BJ (cell line): ENCODE measurements around the gene GLP1R. TPM values are rescaled to one million over a fixed set of nuclear protein-coding genes. Genes with fewer than 3 reads are reported as not detected.

Experiments
- CTCF ChIA-PET: fragments of 350-600 bp; formaldehyde crosslinking; extraction: SDS; loops from one replicate; lab custom pipeline; 2021; ENCODE audit warnings: antibody characterized with exemption, inconsistent platforms; lab: Yijun Ruan, JAX
- POLR2A ChIA-PET: fragments of 300-600 bp; sonication (Branson Sonifier 250); formaldehyde crosslinking; extraction: SDS; loops from one replicate; lab custom pipeline; 2021; ENCODE audit warnings: antibody characterized with exemption; lab: Charles Lee
- DNase-seq: peaks from one replicate; pipeline ENCODE4 v3.0.0-alpha.2; 2011; ENCODE audit warnings: low read depth
- H3K27me3 ChIP-seq: 2 replicates; pipeline ENCODE4 v1.6.0; 2011; ENCODE audit warnings: low read length; ENCODE audit not compliant: control insufficient read depth, insufficient read depth
- H3K36me3 ChIP-seq: 2 replicates; pipeline ENCODE4 v1.5.1; 2011; ENCODE audit warnings: low read length; ENCODE audit not compliant: control insufficient read depth, insufficient read depth
- H3K4me3 ChIP-seq: 2 replicates; pipeline ENCODE4 v1.5.1; 2011; ENCODE audit warnings: low read depth, mild to moderate bottlenecking, control low read depth, low read length
- polyA plus RNA-seq: library from polyadenylated mRNA; depleted of rRNA; stranded (reverse); fragments of >200 nt; gene quantifications from 2 replicates; pipeline ENCODE4 v1.2.3, GENCODE V29; 2011
- TF ChIP-seq, protein P1 (sequence below): IDR thresholded peaks from 2 replicates; pipeline ENCODE4 v1.5.1; 2011; ENCODE audit warnings: low read depth, mild to moderate bottlenecking, control low read depth, inconsistent platforms, low read length, moderate library complexity; ENCODE audit not compliant: insufficient read depth

The GLP1R gene
- polyA plus RNA-seq, 1 experiment = not detected

DNA sequence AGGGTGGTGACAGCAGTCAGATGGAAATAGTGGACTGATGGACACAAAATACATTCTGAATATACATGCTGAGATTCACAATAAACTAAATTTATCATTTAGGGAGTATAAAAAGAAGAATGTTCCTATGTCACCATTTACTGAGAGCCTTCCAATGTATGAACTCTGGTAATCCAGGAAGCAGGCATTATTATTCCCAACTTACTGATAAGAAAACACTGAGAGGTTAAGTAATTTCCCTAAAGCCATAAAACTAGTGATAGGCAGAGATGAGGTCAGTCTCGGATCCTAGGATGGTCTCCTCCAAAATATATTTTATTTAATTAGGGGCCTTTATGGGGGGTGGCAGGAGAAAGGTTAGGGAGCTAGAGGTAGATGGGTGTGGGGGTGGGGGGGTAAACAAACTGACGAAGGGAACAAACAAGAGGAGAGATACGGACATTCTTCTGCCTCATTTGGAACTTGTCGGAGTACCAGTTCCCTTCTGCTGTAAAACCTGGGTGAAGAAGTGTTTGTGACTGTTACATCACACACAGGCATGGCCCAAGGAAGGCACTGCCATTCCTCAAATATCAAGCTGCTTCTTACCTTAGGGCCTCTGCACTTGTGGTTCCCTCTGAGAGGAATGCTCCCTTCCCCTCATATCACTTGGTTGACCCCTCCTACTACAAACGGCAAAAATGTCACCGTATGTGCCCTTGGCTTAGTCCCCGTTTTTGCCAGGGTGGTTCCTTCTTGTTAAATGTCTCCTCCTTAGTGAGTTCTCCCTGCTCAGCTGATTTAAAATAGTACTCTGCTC lies 59.7 kb downstream of the GLP1R start:
- Histone ChIP-seq H3K27me3 (no peaks in the 10 kb centered on the region), H3K36me3 (no peaks in the 10 kb centered on the region), H3K4me3 (no peak overlapping the region)
- ChIA-PET CTCF (no interaction called here), POLR2A (no interaction called here)
- no peak for DNase-seq
- TF ChIP-seq, protein P1, sequence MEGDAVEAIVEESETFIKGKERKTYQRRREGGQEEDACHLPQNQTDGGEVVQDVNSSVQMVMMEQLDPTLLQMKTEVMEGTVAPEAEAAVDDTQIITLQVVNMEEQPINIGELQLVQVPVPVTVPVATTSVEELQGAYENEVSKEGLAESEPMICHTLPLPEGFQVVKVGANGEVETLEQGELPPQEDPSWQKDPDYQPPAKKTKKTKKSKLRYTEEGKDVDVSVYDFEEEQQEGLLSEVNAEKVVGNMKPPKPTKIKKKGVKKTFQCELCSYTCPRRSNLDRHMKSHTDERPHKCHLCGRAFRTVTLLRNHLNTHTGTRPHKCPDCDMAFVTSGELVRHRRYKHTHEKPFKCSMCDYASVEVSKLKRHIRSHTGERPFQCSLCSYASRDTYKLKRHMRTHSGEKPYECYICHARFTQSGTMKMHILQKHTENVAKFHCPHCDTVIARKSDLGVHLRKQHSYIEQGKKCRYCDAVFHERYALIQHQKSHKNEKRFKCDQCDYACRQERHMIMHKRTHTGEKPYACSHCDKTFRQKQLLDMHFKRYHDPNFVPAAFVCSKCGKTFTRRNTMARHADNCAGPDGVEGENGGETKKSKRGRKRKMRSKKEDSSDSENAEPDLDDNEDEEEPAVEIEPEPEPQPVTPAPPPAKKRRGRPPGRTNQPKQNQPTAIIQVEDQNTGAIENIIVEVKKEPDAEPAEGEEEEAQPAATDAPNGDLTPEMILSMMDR = no peak

DNA sequence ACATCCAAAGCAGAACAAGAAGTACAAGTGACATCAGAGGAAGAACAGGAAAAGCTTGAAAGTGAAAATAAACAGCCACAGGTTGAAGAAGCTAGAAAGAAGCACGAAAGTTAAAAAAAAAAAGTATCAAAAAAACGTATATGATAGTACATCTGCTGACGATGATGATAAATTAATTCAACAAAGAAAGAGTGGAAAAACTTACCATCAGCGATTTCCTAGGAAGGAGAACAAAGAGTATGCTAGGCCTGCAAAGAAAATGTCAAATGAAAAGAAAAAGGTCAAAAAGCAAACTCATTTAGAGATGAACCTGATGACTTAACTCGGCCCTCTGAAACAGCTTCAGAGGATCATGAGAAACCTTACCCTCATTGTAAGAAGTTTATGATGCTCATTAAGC lies 62.7 kb downstream of the GLP1R start:
- no peak for DNase-seq
- no peaks in the 10 kb centered on the region for H3K27me3 ChIP-seq
- TF ChIP-seq, protein P1 = no peak
- ChIA-PET CTCF (interaction anchor here (1.6 kb wide), 1 partner anchor 10 kb away, joined by 3 read pairs; no protein-coding TSS in a partner anchor), POLR2A (no interaction called here)
- no peak overlapping the region for H3K4me3 ChIP-seq
- H3K36me3 ChIP-seq = no peaks in the 10 kb centered on the region

DNA sequence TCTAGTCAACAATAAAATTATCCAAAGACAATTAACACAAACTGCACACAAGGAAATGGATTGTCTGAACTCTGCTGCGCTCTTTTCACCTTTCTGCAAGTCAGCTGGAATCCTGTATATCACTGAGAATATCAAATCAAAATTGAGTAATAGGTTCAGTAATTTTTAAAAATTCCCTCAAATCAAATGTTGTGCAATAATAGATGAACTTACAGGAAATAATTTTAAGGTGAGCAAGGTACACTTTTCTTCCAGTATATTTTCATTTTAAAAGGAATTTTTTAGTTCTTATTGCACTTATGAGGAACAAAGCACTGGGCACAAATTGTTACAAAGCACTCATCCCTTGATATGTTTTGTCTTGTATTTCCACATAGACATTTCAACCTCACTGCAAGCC lies 65.2 kb downstream of the GLP1R start:
- no peak for DNase-seq
- CTCF ChIA-PET = interaction anchor here (1.0 kb wide), 1 partner anchor 11 kb away, joined by 3 read pairs; no protein-coding TSS in a partner anchor
- Histone ChIP-seq H3K36me3 (no peaks in the 10 kb centered on the region), H3K27me3 (no peaks in the 10 kb centered on the region), H3K4me3 (no peak overlapping the region)
- TF ChIP-seq, protein P1 = no peak
- POLR2A ChIA-PET = no interaction called here

DNA sequence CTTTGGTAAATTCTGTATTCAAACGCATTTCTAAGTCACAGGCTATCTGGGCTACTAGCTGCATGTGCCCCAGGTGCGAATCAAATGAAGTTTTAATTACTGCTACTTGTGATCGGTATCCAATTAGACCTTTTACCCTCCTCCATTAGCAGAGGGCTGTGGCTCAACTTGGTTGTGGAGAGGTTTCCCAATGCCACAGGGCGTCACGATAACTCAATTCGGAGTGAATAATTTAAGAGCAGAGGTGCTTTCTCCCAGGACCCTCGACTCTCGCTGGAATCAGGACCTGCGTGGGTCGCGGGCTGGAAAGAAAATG lies 65.8 kb downstream of the GLP1R start:
- Histone ChIP-seq H3K27me3 (no peaks in the 10 kb centered on the region), H3K36me3 (no peaks in the 10 kb centered on the region), H3K4me3 (peak overlapping the region; percentile 64)
- DNase-seq = no peak
- TF ChIP-seq, protein P1 = no peak
- ChIA-PET POLR2A (no interaction called here), CTCF (interaction anchor here (0.6 to 0.9 kb wide), 2 partner anchors 13 to 83 kb away, joined by 3 read pairs; no protein-coding TSS in a partner anchor)

DNA sequence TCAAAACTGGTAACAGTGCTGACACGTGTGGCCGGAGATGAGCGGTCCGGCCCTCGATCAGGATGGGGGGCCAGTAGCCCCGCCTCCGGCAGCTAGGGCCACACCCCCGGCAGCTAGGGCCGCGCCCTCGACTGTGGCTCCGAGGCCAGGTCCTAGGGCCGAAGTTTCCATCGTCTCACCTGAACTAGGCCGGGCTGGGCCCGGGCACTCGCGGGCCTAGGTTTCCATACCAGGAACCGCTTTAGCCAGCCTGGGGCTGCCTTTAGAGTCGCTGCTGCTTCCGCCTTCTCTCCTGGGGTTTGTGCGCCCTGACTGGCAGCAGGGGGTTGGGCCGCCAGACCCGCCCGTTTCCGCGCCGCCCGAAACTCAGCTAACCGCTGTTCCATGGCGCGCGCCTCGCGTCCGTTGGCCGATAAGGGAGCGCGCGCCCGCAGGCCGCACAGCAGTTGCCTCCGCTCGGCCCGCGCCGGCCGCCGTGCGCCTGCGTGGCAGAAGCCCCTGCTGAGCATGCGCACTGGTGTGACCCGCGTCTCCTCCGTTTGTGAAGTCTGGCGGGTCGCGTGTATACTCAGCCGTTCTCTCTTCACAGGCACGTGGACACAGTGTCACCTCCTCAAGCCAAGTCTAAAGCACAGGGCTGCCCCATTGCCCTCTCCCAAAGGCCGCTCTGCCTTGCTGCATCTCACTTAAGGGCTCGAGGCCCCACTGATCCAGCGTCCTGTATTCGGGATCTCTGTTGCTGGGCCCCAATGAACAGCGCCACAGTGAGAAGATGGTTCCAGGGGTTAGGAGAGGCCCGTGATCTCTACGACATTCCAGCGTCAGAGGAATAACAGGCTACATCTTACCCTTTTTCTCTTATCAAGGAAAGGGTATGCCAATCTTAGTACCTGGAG lies 66.4 kb downstream of the GLP1R start, which contains the start of gene SAYSD1:
SAYSD1 (minus strand) TSS at position 483 of the 896 bp plus-strand sequence; CDS start at position 386, 97 bp downstream.
- TF ChIP-seq, protein P1 = no peak
- Histone ChIP-seq H3K36me3 (no peaks in the 10 kb centered on the region), H3K27me3 (no peaks in the 10 kb centered on the region), H3K4me3 (peak within 1 kb of the TSS; percentile 64)
- ChIA-PET CTCF (interaction anchor here (0.6 to 1.2 kb wide), 3 partner anchors 13 to 113 kb away, joined by 3 read pairs; no protein-coding TSS in a partner anchor), POLR2A (no interaction called here)
- peak; percentile 47 for DNase-seq
